T-helper 1 cell treated with Interleukin-12 subunit alpha and Interleukin-12 subunit beta and Interleukin-4 antibody, amounts not matched to agents 30 μg/mL and 1 μg/mL, for 36 hours (primary cell): Measurements from ENCODE around the gene ATXN1.
A peak's percentile ranks its signal among the peaks of the same experiment; 100 is the strongest.

Experiments used
- H3K27ac Mint-ChIP-seq: one replicate; pipeline ENCODE4 v1.8.0; 2021; ENCODE audit warnings: mild to moderate bottlenecking, mixed read lengths
- H3K27me3 Mint-ChIP-seq: one replicate; pipeline ENCODE4 v1.8.0; 2021; ENCODE audit warnings: low read depth, mixed read lengths
- H3K36me3 Mint-ChIP-seq: one replicate; pipeline ENCODE4 v1.8.0; 2021; ENCODE audit warnings: low read depth, mixed read lengths
- H3K4me1 Mint-ChIP-seq: one replicate; pipeline ENCODE4 v1.8.0; 2021; ENCODE audit warnings: low read depth, mixed read lengths
- H3K4me3 Mint-ChIP-seq: one replicate; pipeline ENCODE4 v1.8.0; 2021; ENCODE audit warnings: mild to moderate bottlenecking, moderate library complexity, mixed read lengths
- H3K9me3 Mint-ChIP-seq: one replicate; pipeline ENCODE4 v1.8.0; 2021; ENCODE audit warnings: mixed read lengths

Gene ATXN1

DNA sequence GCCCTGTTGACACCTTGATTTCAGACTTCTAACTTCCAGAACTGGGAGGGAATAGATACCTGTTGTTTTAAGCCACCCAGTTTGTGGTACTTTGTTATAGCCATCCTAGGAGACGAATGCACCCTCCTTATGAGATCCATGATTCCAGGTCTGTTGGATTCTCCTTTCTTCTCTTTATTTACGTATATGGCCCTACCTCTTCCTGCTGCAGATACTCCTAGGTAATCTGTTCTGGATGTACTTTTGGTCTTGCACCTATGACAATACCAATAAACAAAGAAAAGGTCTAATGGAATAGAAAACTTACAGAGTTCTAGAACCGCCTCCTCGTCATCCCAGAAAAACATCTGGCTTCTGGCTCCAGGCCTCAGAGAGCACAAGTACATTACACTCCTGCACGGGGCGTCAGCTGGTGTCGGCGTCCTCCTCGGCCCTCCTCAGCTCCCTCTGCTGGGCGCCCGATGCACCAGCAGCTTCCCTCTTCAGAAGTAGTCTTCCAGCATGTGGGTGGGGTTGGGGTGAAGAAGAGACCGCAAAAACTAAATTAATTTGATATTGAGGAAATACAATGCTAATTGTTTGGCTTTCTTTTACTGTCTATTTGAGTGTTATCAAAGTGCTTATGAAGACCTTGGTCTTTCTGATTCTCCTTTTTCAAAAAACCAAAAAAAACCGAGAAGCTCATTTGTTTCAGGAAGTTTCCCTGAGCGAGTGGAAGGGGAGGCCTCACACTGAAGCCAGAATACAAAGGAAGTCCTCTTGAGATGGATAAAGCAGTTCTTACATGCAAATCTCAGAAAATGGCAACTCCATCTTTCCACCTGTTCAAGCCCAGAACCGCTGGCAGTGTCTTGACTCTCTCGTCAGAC, 9.7 kb upstream of the ATXN1 start:
- no peaks in the 10 kb centered on the region for H3K9me3 Mint-ChIP-seq
- H3K4me1 Mint-ChIP-seq = peaks cover 41% of the 10 kb centered on the region

DNA sequence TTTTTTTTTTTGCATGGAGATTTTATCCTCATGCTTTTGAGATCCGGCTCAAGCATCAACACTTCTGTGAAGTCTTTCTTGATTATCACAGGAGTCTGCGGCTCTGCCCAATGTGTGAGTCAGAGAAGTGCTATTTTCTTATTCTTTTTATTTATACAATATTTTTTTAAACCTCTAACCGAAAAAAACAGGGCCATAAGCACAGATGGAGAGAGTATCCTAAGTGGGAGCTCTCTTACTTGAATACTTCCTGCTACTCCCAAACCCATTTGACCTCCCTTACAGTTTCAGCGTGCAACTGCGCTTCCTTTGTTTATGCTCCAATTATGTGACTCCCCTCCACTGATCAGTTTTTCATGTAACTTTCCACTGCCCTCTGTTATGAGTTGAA, 8.7 kb upstream of the ATXN1 start:
- peak overlapping the region; percentile 5 for H3K27ac Mint-ChIP-seq
- no peaks in the 10 kb centered on the region for H3K9me3 Mint-ChIP-seq
- H3K27me3 Mint-ChIP-seq = no peaks in the 10 kb centered on the region
- peaks cover 51% of the 10 kb centered on the region for H3K4me1 Mint-ChIP-seq
- no peak overlapping the region for H3K4me3 Mint-ChIP-seq
- H3K36me3 Mint-ChIP-seq = peaks cover 12% of the 10 kb centered on the region

More for the DNA sequence above, 9.7 kb upstream of the ATXN1 start:
- H3K4me3 Mint-ChIP-seq = no peak overlapping the region
- no peaks in the 10 kb centered on the region for H3K27me3 Mint-ChIP-seq
- H3K36me3 Mint-ChIP-seq = peaks cover 10% of the 10 kb centered on the region
- H3K27ac Mint-ChIP-seq = peak overlapping the region; percentile 22

DNA sequence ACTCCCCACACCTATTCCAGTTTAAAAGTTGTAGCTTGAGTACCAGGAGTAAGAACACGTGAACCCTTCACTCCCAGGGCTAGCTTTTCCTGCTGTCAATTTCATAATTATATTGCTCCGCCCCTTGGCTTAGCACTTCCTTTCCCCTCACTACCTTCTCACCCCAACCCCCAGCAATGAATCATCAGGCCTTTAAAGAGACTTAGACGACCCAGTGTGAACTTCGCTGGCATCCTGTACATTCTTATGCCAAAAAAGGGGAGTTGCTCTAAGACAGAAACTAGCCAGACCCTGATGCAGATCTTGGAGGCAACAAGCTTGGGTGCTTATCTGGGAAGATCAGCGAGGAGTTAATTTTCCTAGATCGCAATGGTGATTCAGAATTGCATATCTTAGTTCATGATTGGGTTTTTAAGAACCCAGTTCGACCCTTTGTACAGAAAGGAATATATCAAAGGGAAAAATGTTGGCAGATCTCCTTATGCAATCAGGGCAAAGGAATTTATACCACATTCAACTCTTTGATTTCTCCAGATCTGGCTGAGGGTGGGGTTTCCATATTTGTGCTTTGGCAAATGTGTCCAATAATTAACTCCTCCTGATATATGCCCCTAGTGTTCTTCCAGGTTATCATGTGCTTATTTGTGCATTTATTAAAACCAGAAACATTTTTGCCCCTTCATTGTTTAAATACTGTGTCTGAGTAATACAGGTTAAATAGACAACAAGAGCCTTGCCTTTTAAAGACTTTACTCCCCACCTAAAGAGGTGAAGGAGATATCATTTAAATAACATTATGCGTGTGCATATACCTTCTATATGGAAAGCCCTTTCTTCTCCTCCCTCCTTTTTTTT, 8.1 kb upstream of the ATXN1 start:
- Mint-ChIP-seq H3K27ac (peak overlapping the region; percentile 16), H3K36me3 (peaks cover 12% of the 10 kb centered on the region), H3K9me3 (no peaks in the 10 kb centered on the region), H3K27me3 (no peaks in the 10 kb centered on the region), H3K4me1 (peaks cover 57% of the 10 kb centered on the region), H3K4me3 (peak overlapping the region; percentile 23)

DNA sequence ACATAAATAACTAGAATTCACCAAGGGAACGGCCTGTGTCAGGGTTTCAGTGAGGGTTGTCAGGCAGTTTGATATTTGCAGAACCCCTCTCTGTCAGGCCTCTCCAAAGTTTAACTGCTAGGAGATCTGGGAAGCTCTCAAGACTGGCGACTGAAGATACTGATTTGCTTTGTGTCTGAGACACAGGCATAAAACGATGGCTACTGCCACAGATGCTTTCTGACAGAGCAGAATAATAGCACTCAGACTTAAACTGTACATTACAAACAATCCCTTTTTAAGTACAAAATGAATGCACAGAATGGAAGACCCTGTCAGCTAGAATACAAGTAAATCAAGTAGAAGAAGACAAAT, 7.2 kb upstream of the ATXN1 start:
- Mint-ChIP-seq H3K27me3 (no peaks in the 10 kb centered on the region), H3K36me3 (peaks cover 12% of the 10 kb centered on the region), H3K4me1 (peaks cover 63% of the 10 kb centered on the region), H3K27ac (no peak overlapping the region), H3K9me3 (no peaks in the 10 kb centered on the region), H3K4me3 (no peak overlapping the region)

DNA sequence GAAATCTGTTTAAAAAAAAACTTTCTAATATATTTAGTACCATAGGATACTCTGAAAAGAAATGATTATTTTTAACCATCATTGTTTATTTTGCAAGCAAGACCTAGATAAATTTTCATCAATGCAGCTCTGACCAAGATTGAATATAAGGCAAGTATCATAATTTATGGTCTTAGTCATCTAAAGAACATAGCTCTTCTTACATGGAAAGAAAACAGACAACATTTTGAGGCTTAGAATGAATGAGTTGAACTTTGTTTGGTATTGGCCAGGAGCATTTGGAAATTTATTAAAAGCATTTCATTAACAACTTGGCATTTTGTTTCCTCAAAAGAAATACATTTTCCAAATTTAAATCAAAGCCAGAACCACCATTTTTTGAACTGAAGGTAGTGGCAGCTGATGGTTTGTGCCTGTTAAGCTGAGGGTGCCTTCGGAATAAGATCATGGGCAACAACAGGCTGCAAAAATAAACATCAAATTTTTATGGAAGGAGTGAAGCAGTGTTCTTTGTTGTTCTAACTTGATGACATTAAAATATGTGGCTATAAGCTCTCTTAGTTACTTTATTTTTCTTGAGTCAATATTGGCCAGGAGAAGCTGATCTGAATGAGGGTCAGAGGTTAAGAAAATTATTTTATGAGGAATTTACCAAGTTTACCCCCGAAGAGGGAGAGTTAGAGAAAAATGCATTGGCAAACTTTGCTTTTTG, 6.7 kb upstream of the ATXN1 start:
- H3K27me3 Mint-ChIP-seq = no peaks in the 10 kb centered on the region
- H3K9me3 Mint-ChIP-seq = no peaks in the 10 kb centered on the region
- H3K27ac Mint-ChIP-seq = no peak overlapping the region
- peaks cover 14% of the 10 kb centered on the region for H3K36me3 Mint-ChIP-seq
- H3K4me1 Mint-ChIP-seq = peaks cover 67% of the 10 kb centered on the region
- H3K4me3 Mint-ChIP-seq = no peak overlapping the region

DNA sequence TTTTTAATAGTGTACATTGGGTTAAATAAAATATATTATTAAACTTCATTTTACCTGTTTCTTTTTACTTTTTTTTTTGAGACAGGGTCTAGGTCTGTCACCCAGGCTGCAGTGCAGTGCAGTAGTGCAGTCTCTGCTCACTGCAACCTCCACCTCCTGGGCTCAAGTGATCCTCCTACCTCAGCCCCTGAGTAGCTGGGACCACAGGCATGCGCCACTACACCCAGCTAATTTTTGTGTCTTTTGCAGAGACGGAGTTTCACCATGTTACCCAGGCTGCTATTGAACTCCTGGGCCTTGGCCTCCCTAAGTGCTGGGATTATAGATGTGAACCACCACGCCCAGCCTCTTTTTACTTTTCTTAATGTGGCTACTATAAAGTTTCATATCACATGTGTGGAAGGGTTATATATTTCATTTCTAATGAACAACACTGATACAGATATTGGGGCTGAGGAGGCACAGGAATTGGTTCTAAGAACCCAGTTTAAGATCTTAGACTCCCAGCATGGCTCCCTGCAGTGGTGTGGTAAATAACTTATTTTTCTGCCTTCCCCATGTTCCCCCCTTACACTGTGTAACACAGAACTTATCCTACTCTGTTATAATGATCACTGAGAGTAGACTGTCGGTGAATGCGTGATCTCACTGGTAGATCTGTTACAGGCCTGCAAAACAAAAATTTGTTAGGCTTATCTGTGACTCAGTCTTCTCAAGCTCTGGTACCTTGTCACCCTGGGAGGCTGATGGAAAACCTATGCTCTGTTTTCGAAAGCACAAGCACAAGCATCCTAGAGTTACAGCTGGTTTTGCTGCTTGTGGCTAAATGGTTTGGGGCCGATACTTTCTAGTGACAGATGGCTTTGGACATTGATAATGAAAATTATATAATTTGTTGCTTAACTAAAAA, 5.8 kb upstream of the ATXN1 start:
- Mint-ChIP-seq H3K36me3 (peaks cover 13% of the 10 kb centered on the region), H3K27me3 (no peaks in the 10 kb centered on the region), H3K9me3 (no peaks in the 10 kb centered on the region), H3K27ac (no peak overlapping the region), H3K4me1 (peaks cover 70% of the 10 kb centered on the region), H3K4me3 (no peak overlapping the region)

DNA sequence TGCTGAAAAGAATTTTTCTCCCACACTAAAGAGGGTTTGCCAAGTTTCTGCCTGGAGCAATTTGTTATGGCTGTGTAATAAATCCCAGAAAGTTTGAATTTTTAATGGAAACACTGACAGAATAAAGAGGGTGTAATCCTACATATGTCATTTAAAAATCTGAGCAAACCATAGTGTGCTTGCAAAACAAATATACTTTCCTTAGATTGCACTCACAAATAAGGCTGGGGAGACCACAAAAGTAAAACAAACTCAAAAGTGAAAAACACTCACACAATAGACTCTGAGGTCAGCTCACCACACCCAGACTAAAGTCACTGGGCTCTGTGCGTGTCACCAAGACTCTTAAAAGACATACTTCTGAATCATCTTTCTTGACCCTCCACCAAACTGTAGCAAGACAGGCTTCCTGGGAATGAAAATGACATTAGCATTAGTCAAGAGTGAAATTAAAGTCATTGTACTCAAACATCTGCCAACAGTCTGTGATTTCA, 4.8 kb upstream of the ATXN1 start:
- H3K27ac Mint-ChIP-seq = peak overlapping the region; percentile 84
- peaks cover 68% of the 10 kb centered on the region for H3K4me1 Mint-ChIP-seq
- peaks cover 11% of the 10 kb centered on the region for H3K36me3 Mint-ChIP-seq
- H3K4me3 Mint-ChIP-seq = peak overlapping the region; percentile 62
- H3K27me3 Mint-ChIP-seq = no peaks in the 10 kb centered on the region
- H3K9me3 Mint-ChIP-seq = no peaks in the 10 kb centered on the region

DNA sequence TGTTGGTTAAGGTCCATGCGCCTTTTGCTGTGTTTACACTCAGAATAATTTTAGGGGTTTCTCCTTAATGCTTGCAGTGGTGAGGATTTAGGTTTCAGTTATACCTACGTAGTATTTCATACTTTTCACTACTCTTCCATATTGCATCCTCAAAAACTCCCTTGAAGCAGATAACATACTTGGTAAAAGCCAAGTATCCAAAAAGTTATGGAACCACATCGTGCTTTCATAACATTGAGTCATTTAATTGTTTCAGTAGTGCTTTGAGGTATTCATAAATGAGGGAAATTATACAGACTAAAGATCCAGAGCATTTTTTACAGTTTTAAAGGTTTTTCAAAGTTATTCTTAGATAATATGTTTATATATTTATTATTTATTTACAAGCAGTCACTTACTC, 4.0 kb upstream of the ATXN1 start:
- peaks cover 12% of the 10 kb centered on the region for H3K36me3 Mint-ChIP-seq
- H3K27ac Mint-ChIP-seq = no peak overlapping the region
- H3K9me3 Mint-ChIP-seq = no peaks in the 10 kb centered on the region

DNA sequence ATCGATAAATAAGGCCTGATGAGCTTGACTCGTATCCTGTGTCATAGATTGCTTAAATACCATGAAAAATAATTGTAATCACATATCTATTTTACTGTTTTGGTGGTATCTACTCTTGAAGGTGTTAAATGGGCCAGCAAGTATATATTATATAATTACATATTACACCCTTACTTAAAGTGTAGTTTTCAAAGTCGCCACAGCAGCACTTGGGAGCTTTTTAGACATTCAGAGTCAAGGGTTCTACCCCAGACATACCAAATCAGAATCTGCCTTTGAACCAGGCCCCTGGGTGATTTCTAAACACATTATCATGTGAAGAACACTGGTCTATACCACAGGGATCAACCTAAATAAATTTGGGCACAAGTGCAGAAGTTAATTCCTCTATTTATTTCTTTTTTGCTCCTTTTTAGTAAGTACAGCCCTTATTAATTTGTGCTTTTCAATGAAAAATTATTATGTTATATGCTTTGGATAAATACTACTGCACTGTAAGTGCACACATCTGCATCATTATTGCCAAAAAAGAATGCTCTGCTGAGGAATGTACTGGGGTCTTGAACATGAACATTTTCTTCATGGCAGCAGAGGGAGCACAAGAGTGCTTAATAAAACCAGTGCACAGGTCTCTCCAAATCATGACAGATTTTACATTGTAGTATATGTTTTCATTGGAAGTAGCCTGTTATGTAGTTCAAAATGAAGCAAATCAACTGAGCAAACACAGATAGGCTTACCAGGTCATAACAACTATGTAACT, 3.1 kb upstream of the ATXN1 start:
- Mint-ChIP-seq H3K9me3 (no peaks in the 10 kb centered on the region), H3K4me3 (peak overlapping the region; percentile 100), H3K27ac (no peak overlapping the region), H3K4me1 (peaks cover 57% of the 10 kb centered on the region), H3K27me3 (no peaks in the 10 kb centered on the region), H3K36me3 (peaks cover 15% of the 10 kb centered on the region)

More for the DNA sequence above, 4.0 kb upstream of the ATXN1 start:
- Mint-ChIP-seq H3K4me1 (peaks cover 61% of the 10 kb centered on the region), H3K4me3 (peak overlapping the region; percentile 62), H3K27me3 (no peaks in the 10 kb centered on the region)

DNA sequence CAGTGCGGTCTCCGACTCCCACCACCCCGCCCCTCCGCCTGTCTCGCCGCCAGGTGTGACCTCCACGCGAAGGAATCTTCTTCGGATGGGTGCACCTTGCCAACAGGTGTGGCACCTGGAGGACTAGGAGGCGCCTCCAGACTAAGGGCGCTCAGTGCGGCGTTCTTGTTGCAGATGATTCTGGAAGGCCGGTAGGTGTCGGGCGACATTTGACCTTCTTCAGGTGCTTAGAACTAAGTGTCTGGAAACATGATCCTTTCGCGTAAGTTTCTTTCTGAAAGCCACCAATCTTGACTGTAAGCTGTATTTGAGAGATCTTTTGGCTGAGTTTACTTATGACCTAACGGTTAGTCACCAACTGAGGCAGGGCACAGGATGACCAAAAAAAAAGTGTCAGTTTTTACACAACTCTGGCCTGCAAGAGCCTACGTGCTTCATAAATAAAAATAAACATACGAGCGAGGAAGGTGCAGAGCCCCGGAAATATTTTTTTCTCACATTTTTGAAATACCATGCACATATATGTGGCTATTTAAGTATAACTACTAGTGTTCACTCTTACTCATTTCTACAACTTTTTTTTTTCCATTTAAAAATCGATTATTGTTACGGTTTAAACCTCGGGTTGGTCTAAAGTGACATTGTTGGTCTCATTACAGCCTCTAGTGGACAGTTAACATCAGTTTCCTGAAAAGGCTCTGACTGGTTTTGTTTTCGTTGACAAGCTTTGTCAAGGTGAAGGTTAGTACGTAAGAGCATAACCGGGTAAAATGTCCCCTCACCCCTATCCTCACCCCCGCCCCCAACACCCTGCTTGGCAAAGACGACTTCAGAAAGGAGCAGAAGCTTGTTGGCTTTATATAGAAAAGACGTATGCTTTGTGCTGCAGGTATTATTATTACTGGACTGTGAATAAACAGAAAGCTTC, 1.6 kb upstream of the ATXN1 start:
- Mint-ChIP-seq H3K27ac (peak overlapping the region; percentile 100), H3K36me3 (peaks cover 21% of the 10 kb centered on the region), H3K4me3 (peak overlapping the region; percentile 100), H3K9me3 (no peaks in the 10 kb centered on the region), H3K27me3 (no peaks in the 10 kb centered on the region), H3K4me1 (peaks cover 61% of the 10 kb centered on the region)

DNA sequence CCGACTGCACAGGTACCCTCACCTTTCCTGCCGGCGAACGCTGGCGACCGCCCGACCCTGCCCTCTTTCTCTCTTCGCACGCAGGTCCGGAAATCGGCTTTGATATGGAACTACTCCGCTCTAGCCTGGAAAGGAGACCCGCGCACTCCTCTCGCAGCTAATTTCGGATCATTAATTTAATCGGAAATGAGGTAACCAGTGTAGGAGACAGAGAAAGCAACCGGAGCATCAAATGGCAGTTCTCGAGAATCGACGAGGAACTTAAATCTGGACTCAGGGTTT, 949 bp upstream of the ATXN1 start:
- Mint-ChIP-seq H3K27ac (peak overlapping the region; percentile 100), H3K36me3 (peaks cover 24% of the 10 kb centered on the region), H3K4me1 (peaks cover 62% of the 10 kb centered on the region), H3K9me3 (no peaks in the 10 kb centered on the region), H3K27me3 (no peaks in the 10 kb centered on the region), H3K4me3 (peak overlapping the region; percentile 100)

DNA sequence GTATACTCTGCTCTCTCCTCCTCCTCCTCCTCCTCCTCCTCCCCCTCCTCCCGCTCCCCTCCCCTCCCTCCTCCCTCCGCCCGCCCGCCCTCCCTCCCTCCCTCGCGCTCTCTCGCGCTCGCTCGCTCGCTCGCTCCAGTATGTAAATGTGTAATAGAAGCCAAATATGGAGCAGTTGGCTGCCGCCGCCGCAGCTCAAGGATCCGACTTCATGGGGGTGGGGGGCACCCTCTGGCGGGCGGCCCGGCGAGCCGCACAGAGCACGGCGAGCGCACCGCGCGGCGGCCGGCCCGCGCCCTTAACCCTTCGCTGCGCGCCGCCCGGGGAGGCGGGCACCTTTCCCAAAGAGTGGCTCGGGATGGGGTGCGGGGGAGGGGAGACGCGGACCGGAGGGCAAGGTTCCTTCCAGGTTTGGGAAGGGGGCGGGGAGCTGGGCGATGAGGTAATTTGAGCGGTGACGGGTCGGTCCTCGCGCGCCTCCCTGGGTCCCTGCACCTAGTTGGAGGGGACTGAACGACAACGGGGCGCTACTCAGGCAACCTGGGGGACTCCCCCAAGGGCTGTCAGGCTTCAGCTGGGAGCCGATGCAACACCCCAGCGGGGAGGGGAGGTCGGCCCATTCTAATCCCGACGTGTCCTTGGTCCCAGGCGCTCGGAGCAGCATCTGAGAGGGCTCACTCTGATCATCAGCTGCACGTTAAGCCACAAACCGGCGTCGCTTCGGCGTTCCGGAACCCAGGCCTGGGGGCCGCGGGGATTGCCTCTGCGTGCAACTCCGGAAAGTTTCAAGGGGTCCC, 409 bp upstream of the ATXN1 start:
- Mint-ChIP-seq H3K36me3 (peaks cover 29% of the 10 kb centered on the region), H3K4me3 (peak overlapping the region; percentile 100), H3K27me3 (no peaks in the 10 kb centered on the region), H3K4me1 (peaks cover 63% of the 10 kb centered on the region), H3K9me3 (no peaks in the 10 kb centered on the region), H3K27ac (peak overlapping the region; percentile 100)
